Islet precursor cell (in vitro differentiated cells): Measurements from ENCODE around the gene DYNLT4.
"Not testable (repeated sequence)": the region's sequence is repeated elsewhere in the genome, so short reads cannot be mapped to it uniquely, and the experiment has no call there.

Source experiments
- DNase-seq: peaks from one replicate; pipeline ENCODE4 v3.0.0-alpha.2; 2018

The DYNLT4 gene

GRCh38 chr1:44808063-44808937 lies 1.1 kb upstream of the DYNLT4 start, which contains the start of gene BTBD19:
Gene BTBD19, plus strand, starts transcription at chr1:44808523. Its CDS starts 298 bp downstream, at chr1:44808821.
- peak; percentile 96 for DNase-seq

- DNase-seq, result peak; percentile 100
Observed at GRCh38 chr1:44807364-44808062, 362 bp upstream of the DYNLT4 start.

- no peak for DNase-seq
Observed at GRCh38 chr1:44806025-44806703, 987 bp downstream of the DYNLT4 start.

- peak; percentile 56 for DNase-seq
Observed at GRCh38 chr1:44805311-44806024, 1.7 kb downstream of the DYNLT4 start.

- no peak for DNase-seq
Observed at GRCh38 chr1:44803312-44804095, 3.6 kb downstream of the DYNLT4 start.

- DNase-seq, result no peak
Observed at GRCh38 chr1:44803062-44803311, 4.2 kb downstream of the DYNLT4 start.

GRCh38 chr1:44802306-44803061 lies 4.7 kb downstream of the DYNLT4 start:
- no peak for DNase-seq

GRCh38 chr1:44801491-44802305 lies 5.5 kb downstream of the DYNLT4 start:
- DNase-seq, result no peak

- DNase-seq, result peak; percentile 99
Observed at GRCh38 chr1:44799770-44800584, 7.2 kb downstream of the DYNLT4 start, which contains the start of gene PLK3. Gene PLK3, plus strand, starts transcription at chr1:44800377. Its CDS starts 87 bp downstream, at chr1:44800464.

- DNase-seq, result no peak
Observed at GRCh38 chr1:44798481-44799365, 8.4 kb downstream of the DYNLT4 start.

- DNase-seq, result not testable (repeated sequence)
Observed at GRCh38 chr1:44797886-44798285, 9.3 kb downstream of the DYNLT4 start.

GRCh38 chr1:44792736-44793502 lies 14.2 kb downstream of the DYNLT4 start:
- DNase-seq, result no peak

- DNase-seq, result no peak
Observed at GRCh38 chr1:44790968-44791801, 16.0 kb downstream of the DYNLT4 start.

- no peak for DNase-seq
Observed at GRCh38 chr1:44788120-44788860, 18.9 kb downstream of the DYNLT4 start, which contains the start of gene BEST4. Gene BEST4, minus strand, starts transcription at chr1:44788170. Its CDS starts 465 bp downstream, at chr1:44787705.

- no peak for DNase-seq
Observed at GRCh38 chr1:44787506-44787905, 19.6 kb downstream of the DYNLT4 start.
